Tibial nerve (tissue), 4 donors: Measurements from ENCODE around the gene SULF2. TPM values are rescaled to one million over a fixed set of nuclear protein-coding genes. Genes with fewer than 3 reads are reported as not detected.

Experiments used
- DNase-seq, 2 donors: peaks; one replicate each; pipeline ENCODE4 v3.0.0-alpha.2; 2019; ENCODE audit warnings: low spot score in 2 of 2
- H3K27ac ChIP-seq, 4 donors: fragments of 200-600 bp; sonication (generic) in 3 of 4; one replicate each; pipeline ENCODE4 v1.5.1; 2017 to 2019; ENCODE audit warnings: mild to moderate bottlenecking in 1 of 4
- H3K27me3 ChIP-seq, 2 donors: fragments of 200-600 bp; sonication (generic) in 1 of 2; one replicate each; pipeline versions ENCODE4 v1.5.1 to v1.6.0; 2017 to 2019
- H3K36me3 ChIP-seq, 3 donors: fragments of 200-600 bp; sonication (generic); one replicate each; pipeline ENCODE4 v1.5.1; 2018 to 2019
- H3K4me1 ChIP-seq, 4 donors: fragments of 200-600 bp; sonication (generic) in 3 of 4; one replicate each; pipeline ENCODE4 v1.5.1; 2017 to 2019
- H3K4me3 ChIP-seq, 4 donors: fragments of 200-600 bp; sonication (generic) in 3 of 4; one replicate each; pipeline ENCODE4 v1.5.1; 2017 to 2019; ENCODE audit warnings: mild to moderate bottlenecking in 1 of 4, moderate library complexity in 1 of 4
- H3K9me3 ChIP-seq, 4 donors: fragments of 200-600 bp; sonication (generic) in 3 of 4; one replicate each; pipeline ENCODE4 v1.5.1; 2017 to 2019
- EP300 ChIP-seq, 2 donors: sonication (generic); formaldehyde crosslinking; IDR thresholded peaks; one replicate each; pipeline ENCODE4 v1.6.1; 2017; ENCODE audit warnings: antibody characterized with exemption in 2 of 2, mild to moderate bottlenecking in 1 of 2
- POLR2A ChIP-seq, 2 donors: fragments of 450-650 bp; IDR thresholded peaks; one replicate each; pipeline ENCODE4 v1.6.1; 2017; ENCODE audit warnings: antibody characterized with exemption in 2 of 2, mild to moderate bottlenecking in 2 of 2, moderate library complexity in 2 of 2
- WGBS, 2 donors: methylation state at CpG; one replicate each; pipeline ENCODE4 v1.1.5; 2018; 5-methylcytosine and 5-hydroxymethylcytosine counted together
- total RNA-seq, 4 donors: library from RNA; depleted of rRNA; stranded (reverse); fragments of >200 nt; gene quantifications; one replicate each; pipeline ENCODE4 v1.1.0, GENCODE V29; 2016
- TF ChIP-seq, protein P1 (sequence below), 5 experiments: fragments of 200-600 bp in 3 of 5; fragments of 450-650 bp in 2 of 5; sonication (generic) in 3 of 5; IDR thresholded peaks; one replicate each; pipeline ENCODE4 v1.5.1; 2016 to 2019; ENCODE audit warnings: antibody characterized with exemption in 5 of 5, mild to moderate bottlenecking in 3 of 5, moderate library complexity in 2 of 5

Gene SULF2
- total RNA-seq, 4 donors from 2014 or later, result 40.9 to 75.3 (median 59.8) TPM

DNA sequence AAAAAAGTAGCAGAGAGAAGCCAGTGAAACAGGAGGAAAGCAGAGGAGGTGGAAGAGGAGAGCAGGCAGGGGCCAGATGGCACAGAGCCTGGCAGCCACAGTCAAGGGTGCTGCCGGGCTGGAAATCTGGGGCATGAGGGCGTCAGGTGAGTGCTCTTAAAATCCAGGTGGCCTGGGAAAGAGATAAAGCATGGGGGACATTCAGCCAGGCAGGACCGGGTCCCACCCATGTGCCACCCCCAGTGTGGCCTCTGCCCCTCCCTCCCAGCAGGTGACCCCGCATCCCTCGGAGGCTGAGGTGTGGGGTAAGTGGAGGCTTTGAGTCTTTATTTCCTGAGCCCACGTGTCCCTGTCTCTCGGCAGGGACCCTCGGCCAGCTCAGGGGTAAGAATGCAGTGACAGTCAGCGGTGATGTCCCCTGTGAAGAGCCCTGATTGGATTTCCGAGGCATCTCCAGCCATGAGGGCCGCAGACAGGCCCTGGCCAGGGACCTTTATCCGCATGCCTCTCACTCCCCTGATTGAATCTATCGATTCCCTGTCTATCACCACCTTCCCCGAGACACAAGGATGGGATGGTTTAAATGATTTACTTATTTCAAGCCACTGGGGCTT, 33.8 kb upstream of the SULF2 start:
- Histone ChIP-seq H3K4me1 (no peaks in the 10 kb centered on the region), H3K4me3 (no peak overlapping the region), H3K9me3 (peaks cover 0 to 11% (median 0%) of the 10 kb centered on the region in 4 donors), H3K27ac (no peak overlapping the region), H3K27me3 (peaks cover 0 to 25% of the 10 kb centered on the region in 2 donors), H3K36me3 (no peaks in the 10 kb centered on the region)
- 77% methylated on average over 14 of the region's 14 CpGs for WGBS, 2 donors
- DNase-seq, result no peak
- TF ChIP-seq POLR2A (IDR thresholded peaks at IDR 0.05) (no peak), EP300 (IDR thresholded peaks at IDR 0.05) (no peak)
- TF ChIP-seq, protein P1, sequence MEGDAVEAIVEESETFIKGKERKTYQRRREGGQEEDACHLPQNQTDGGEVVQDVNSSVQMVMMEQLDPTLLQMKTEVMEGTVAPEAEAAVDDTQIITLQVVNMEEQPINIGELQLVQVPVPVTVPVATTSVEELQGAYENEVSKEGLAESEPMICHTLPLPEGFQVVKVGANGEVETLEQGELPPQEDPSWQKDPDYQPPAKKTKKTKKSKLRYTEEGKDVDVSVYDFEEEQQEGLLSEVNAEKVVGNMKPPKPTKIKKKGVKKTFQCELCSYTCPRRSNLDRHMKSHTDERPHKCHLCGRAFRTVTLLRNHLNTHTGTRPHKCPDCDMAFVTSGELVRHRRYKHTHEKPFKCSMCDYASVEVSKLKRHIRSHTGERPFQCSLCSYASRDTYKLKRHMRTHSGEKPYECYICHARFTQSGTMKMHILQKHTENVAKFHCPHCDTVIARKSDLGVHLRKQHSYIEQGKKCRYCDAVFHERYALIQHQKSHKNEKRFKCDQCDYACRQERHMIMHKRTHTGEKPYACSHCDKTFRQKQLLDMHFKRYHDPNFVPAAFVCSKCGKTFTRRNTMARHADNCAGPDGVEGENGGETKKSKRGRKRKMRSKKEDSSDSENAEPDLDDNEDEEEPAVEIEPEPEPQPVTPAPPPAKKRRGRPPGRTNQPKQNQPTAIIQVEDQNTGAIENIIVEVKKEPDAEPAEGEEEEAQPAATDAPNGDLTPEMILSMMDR (IDR thresholded peaks at IDR 0.05), result no peak

DNA sequence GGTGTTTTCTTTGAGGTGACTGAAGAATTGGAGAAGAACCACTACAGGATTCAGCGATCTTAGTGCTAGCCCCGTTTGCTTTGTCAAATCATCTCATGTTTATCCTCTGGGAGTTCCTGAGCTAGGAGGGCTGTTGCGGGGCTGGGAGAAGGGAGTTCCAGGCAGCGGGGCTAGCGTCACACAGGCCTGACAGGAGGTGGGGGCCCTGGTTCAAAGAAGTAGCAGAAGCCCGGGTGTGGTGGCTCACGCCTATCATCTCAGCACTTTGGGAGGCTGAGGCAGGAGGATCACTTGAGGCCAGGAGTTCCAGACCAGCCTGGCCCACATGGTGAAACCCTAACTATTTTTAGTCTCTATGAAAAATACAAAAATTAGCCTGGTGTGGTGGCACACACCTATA, 33.2 kb upstream of the SULF2 start:
- H3K27ac ChIP-seq, result no peak overlapping the region
- H3K9me3 ChIP-seq, result peaks cover 0 to 17% (median 0%) of the 10 kb centered on the region in 4 donors
- no peaks in the 10 kb centered on the region for H3K4me1 ChIP-seq
- H3K36me3 ChIP-seq, result no peaks in the 10 kb centered on the region
- no peak overlapping the region for H3K4me3 ChIP-seq
- no peak for DNase-seq
- peaks cover 0 to 25% of the 10 kb centered on the region in 2 donors for H3K27me3 ChIP-seq
- TF ChIP-seq POLR2A (IDR thresholded peaks at IDR 0.05) (no peak), EP300 (IDR thresholded peaks at IDR 0.05) (no peak)
- TF ChIP-seq, protein P1 (IDR thresholded peaks at IDR 0.05), result no peak
- WGBS, 2 donors, result 87 to 88% methylated on average over 7 of the region's 7 CpGs

DNA sequence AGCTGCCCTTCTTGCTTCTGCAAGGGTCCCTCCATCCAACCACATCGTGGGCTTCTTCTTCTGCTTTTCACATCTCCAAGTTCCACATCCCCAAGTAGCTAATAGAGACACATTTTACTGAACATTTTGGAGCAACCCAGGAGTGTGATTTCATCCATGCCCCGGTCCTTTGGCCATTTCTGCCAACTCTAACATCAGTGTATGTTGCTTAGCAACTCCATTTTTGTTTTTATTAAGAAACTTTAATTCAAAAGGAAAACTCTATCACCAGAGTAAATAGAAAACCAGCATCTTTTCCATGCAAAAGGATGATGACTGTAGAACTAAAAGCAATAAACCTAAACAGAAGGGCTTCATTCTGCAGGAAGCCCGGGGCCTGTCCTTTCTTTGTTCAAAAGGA, 32.7 kb upstream of the SULF2 start:
- no peaks in the 10 kb centered on the region for H3K36me3 ChIP-seq
- H3K4me3 ChIP-seq, result no peak overlapping the region
- peaks cover 0 to 21% (median 0%) of the 10 kb centered on the region in 4 donors for H3K9me3 ChIP-seq
- no peaks in the 10 kb centered on the region for H3K4me1 ChIP-seq
- TF ChIP-seq, protein P1 (IDR thresholded peaks at IDR 0.05), result no peak
- TF ChIP-seq POLR2A (IDR thresholded peaks at IDR 0.05) (no peak), EP300 (IDR thresholded peaks at IDR 0.05) (no peak)
- WGBS, 2 donors, result 53 to 57% methylated on average over 3 of the region's 3 CpGs
- no peak overlapping the region for H3K27ac ChIP-seq
- H3K27me3 ChIP-seq, result peaks cover 0 to 25% of the 10 kb centered on the region in 2 donors
- no peak for DNase-seq

DNA sequence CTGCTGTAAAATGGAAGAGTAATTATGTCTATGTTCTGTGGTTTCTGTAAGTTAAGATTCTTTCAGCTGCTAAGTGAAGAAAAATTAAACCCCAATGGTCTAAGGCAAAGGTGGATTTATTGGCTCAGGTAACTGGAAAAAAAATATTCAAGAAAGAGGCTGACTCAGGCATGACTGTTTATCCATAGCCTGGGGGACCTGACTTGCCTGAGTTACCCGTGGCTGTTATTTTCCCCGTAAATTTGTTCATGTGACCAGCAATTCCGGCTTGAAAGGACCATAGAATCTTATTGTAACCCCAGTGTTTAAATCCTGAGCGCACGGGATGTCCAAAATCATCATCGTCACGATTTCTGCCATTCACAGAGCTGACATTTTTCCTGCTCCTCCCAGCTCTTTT, 32.3 kb upstream of the SULF2 start:
- peaks cover 0 to 25% of the 10 kb centered on the region in 2 donors for H3K27me3 ChIP-seq
- H3K9me3 ChIP-seq, result peaks cover 0 to 25% (median 0%) of the 10 kb centered on the region in 4 donors
- no peak overlapping the region for H3K4me3 ChIP-seq
- 63 to 71% methylated on average over 7 of the region's 7 CpGs for WGBS, 2 donors
- DNase-seq, result no peak
- H3K4me1 ChIP-seq, result no peaks in the 10 kb centered on the region
- H3K27ac ChIP-seq, result no peak overlapping the region
- TF ChIP-seq EP300 (IDR thresholded peaks at IDR 0.05), result no peak
- TF ChIP-seq, protein P1 (IDR thresholded peaks at IDR 0.05), result no peak
- no peak for TF ChIP-seq POLR2A (IDR thresholded peaks at IDR 0.05)
- H3K36me3 ChIP-seq, result no peaks in the 10 kb centered on the region

DNA sequence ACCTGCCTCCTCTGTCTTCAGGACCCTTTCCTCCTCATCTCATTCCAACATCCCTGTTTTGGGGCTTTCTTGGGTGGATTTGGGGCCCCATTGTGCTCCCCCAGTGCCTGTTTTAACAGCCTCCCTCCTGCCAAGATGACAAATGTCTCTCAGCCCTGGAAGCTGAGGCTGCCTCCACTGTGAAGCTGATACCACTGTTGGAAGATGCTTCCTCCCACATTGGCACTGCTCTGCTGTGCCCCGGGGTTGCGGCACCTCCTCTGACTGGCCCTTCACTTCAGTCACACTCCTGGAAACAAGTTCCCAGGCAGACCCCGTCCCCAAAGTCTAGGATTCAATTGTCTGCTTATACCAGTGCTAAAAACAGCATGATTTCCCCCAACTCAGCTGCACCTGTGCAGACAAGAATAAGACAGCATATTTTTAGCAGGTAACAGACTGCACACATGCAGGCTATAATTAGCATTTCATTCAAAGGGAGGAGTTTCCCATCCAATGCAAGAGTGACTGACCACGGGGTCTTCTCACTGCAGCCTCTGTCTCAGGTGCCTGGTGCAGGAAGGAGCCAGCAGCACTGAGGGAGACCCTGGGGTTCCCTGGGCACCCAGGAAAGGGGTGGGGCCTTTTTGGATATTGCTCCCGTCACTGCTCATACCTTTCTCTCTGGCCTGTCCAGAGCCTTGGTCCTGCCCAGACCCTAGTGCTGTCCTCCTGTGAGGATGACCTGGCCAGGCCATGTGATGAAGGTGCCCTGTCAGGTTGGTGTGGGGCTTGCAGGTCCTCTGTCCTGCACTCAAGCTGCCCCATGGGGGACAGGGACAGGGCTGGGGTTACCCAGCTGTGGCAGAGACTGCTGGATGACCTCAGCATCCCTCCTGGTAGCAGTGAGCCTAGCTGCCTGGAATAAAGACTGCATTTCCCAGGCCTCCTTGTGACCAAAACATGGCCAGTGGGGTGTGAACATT, 31.5 kb upstream of the SULF2 start:
- Histone ChIP-seq H3K36me3 (no peaks in the 10 kb centered on the region), H3K9me3 (peaks cover 0 to 26% (median 0%) of the 10 kb centered on the region in 4 donors), H3K27ac (no peak overlapping the region), H3K4me1 (no peaks in the 10 kb centered on the region), H3K27me3 (peaks cover 0 to 28% of the 10 kb centered on the region in 2 donors), H3K4me3 (no peak overlapping the region)
- TF ChIP-seq POLR2A (IDR thresholded peaks at IDR 0.05) (no peak), EP300 (IDR thresholded peaks at IDR 0.05) (no peak)
- TF ChIP-seq, protein P1 (IDR thresholded peaks at IDR 0.05), result no peak
- no peak for DNase-seq
- WGBS, 2 donors, result 71 to 75% methylated on average over 5 of the region's 5 CpGs
